Ishikawa (cell line): ENCODE data around the gene DDIT4L.

ENCODE experiments used
- CEBPB ChIP-seq: IDR thresholded peaks from 2 replicates; pipeline ENCODE4 v1.6.1; 2012
- CREB1 ChIP-seq: IDR thresholded peaks from 2 replicates; pipeline ENCODE4 v1.6.1; 2012; ENCODE audit warnings: low read depth
- EGR1 ChIP-seq: IDR thresholded peaks from 2 replicates; pipeline ENCODE4 v1.6.1; 2012
- EP300 ChIP-seq: IDR thresholded peaks from 2 replicates; pipeline ENCODE4 v1.6.1; 2012; ENCODE audit warnings: borderline replicate concordance
- FOXM1 ChIP-seq: IDR thresholded peaks from 2 replicates; pipeline ENCODE4 v1.6.1; 2012; ENCODE audit warnings: low read depth, borderline replicate concordance
- NFIC ChIP-seq: IDR thresholded peaks from 2 replicates; pipeline ENCODE4 v1.6.1; 2012
- RAD21 ChIP-seq: IDR thresholded peaks from 2 replicates; pipeline ENCODE4 v1.6.1; 2012; ENCODE audit warnings: low read depth
- REST ChIP-seq: IDR thresholded peaks from 2 replicates; pipeline ENCODE4 v1.6.1; 2012; ENCODE audit warnings: low read depth, mild to moderate bottlenecking
- TAF1 ChIP-seq: IDR thresholded peaks from 2 replicates; pipeline ENCODE4 v1.6.1; 2012; ENCODE audit warnings: low read depth, mild to moderate bottlenecking
- TCF12 ChIP-seq: IDR thresholded peaks from 2 replicates; pipeline ENCODE4 v1.6.1; 2012; ENCODE audit warnings: low read depth
- TEAD4 ChIP-seq: IDR thresholded peaks from 2 replicates; pipeline ENCODE4 v1.6.1; 2012
- USF1 ChIP-seq: IDR thresholded peaks from 2 replicates; pipeline ENCODE4 v1.6.1; 2012
- YY1 ChIP-seq: IDR thresholded peaks from 2 replicates; pipeline ENCODE4 v1.6.1; 2012; ENCODE audit warnings: low read depth
- ZBTB7A ChIP-seq: IDR thresholded peaks from 2 replicates; pipeline ENCODE4 v1.6.1; 2012; ENCODE audit warnings: low read depth
- TF ChIP-seq, protein P1 (sequence below): IDR thresholded peaks from 2 replicates; pipeline ENCODE4 v1.6.1; 2012

DDIT4L gene

GRCh38 chr4:100190643-100191600, 654 bp upstream of the DDIT4L start:
- TF ChIP-seq EGR1 (no peak), REST (no peak), USF1 (no peak), TCF12 (no peak)

- TF ChIP-seq CEBPB, result no peak
- no peak for TF ChIP-seq NFIC
- TF ChIP-seq REST, result no peak
- TF ChIP-seq, protein P1, sequence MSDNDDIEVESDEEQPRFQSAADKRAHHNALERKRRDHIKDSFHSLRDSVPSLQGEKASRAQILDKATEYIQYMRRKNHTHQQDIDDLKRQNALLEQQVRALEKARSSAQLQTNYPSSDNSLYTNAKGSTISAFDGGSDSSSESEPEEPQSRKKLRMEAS, result no peak
- no peak for TF ChIP-seq TAF1
- TF ChIP-seq TCF12, result no peak
- no peak for TF ChIP-seq YY1
- no peak for TF ChIP-seq EP300
- TF ChIP-seq CREB1, result no peak
- no peak for TF ChIP-seq RAD21
- no peak for TF ChIP-seq FOXM1
- TF ChIP-seq TEAD4, result no peak
- TF ChIP-seq EGR1, result no peak
- no peak for TF ChIP-seq USF1
- no peak for TF ChIP-seq ZBTB7A
These were observed 1.4 kb downstream of the DDIT4L start for GRCh38 chr4:100188829-100189228.

- TF ChIP-seq EGR1, result no peak
- TF ChIP-seq YY1, result no peak
- TF ChIP-seq ZBTB7A, result no peak
- no peak for TF ChIP-seq RAD21
- no peak for TF ChIP-seq CREB1
- no peak for TF ChIP-seq CEBPB
- TF ChIP-seq TEAD4, result no peak
These were observed 2.5 kb downstream of the DDIT4L start for GRCh38 chr4:100187781-100188180.

DNA sequence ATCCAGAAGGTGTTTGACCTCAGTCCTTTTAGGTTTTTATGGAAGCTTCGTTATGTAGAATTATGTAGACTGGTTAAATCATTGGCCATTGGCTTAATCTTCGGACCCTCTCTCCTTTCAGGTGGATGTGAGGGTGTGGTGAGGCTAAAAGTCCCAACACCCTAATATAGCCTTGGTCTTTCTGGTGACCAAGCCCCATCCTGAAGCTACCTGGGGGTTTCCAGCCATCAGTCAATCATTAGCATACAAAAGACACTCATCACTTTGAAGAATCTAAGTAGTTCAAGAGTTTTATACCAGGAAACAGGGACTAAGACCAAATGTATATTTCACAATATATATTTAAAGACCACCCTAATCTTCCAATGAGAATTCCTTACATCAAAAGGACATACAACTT, 5.5 kb downstream of the DDIT4L start:
- TF ChIP-seq EP300 (no peak), YY1 (no peak), CEBPB (no peak), TCF12 (no peak), ZBTB7A (no peak), TAF1 (no peak), REST (no peak), CREB1 (no peak), NFIC (no peak), RAD21 (no peak), FOXM1 (no peak), EGR1 (no peak), TEAD4 (no peak), USF1 (no peak)
- TF ChIP-seq, protein P1, result no peak
